Endodermal cell (in vitro differentiated cells): ENCODE measurements around the gene VPS33B. TPM values are rescaled to one million over a fixed set of nuclear protein-coding genes. Genes with fewer than 3 reads are reported as not detected.

Source experiments
- DNase-seq: peaks from one replicate; pipeline ENCODE4 v3.0.0-alpha.2; 2017
- H3K27ac ChIP-seq: 2 replicates; pipeline ENCODE4 v1.5.1; 2013; ENCODE audit warnings: mild to moderate bottlenecking, low read depth, low read length, moderate library complexity
- H3K27me3 ChIP-seq: 2 replicates; pipeline ENCODE4 v1.6.1; 2013; ENCODE audit warnings: mild to moderate bottlenecking, low read length, moderate library complexity; ENCODE audit not compliant: insufficient read depth, control insufficient read depth, poor library complexity, severe bottlenecking
- H3K36me3 ChIP-seq: 2 replicates; pipeline ENCODE4 v1.7.0; 2013; ENCODE audit warnings: mild to moderate bottlenecking, low read length, moderate library complexity; ENCODE audit not compliant: control insufficient read depth, insufficient read depth
- H3K4me1 ChIP-seq: one replicate; pipeline ENCODE4 v1.7.0; 2013; ENCODE audit warnings: low read length; ENCODE audit not compliant: control insufficient read depth, insufficient read depth
- H3K4me3 ChIP-seq: 2 replicates; pipeline ENCODE4 v1.5.1; 2013; ENCODE audit warnings: mild to moderate bottlenecking, low read length, moderate library complexity
- H3K9ac ChIP-seq: 2 replicates; pipeline ENCODE4 v1.6.1; 2013; ENCODE audit warnings: mild to moderate bottlenecking, low read length, moderate library complexity; ENCODE audit not compliant: poor library complexity, severe bottlenecking; ENCODE audit errors: extremely low read depth
- H3K9me3 ChIP-seq: 2 replicates; pipeline ENCODE4 v1.6.1; 2013; ENCODE audit warnings: mild to moderate bottlenecking, low read length, moderate library complexity; ENCODE audit not compliant: control insufficient read depth
- H3K27ac Mint-ChIP-seq: 2 replicates; pipeline ENCODE4 v1.8.0; 2020; ENCODE audit warnings: mixed read lengths
- H3K27me3 Mint-ChIP-seq: 2 replicates; pipeline ENCODE4 v1.8.0; 2021; ENCODE audit warnings: mild to moderate bottlenecking, mixed read lengths; ENCODE audit not compliant: insufficient read depth
- H3K36me3 Mint-ChIP-seq: 2 replicates; pipeline ENCODE4 v1.8.0; 2020; ENCODE audit warnings: low read depth, mixed read lengths
- H3K4me1 Mint-ChIP-seq: 2 replicates; pipeline ENCODE4 v1.8.0; 2020; ENCODE audit warnings: mixed read lengths
- H3K4me3 Mint-ChIP-seq: 2 replicates; pipeline ENCODE4 v1.8.0; 2020; ENCODE audit warnings: mild to moderate bottlenecking, moderate library complexity, mixed read lengths
- H3K9me3 Mint-ChIP-seq: 2 replicates; pipeline ENCODE4 v1.8.0; 2020; ENCODE audit warnings: mild to moderate bottlenecking, mixed read lengths
- WGBS, 2 experiments: methylation state at CpG; one replicate each; pipeline versions ENCODE4 v1.1.5 to v1.1.7; 2013; ENCODE audit warnings: missing lambda C conversion rate in 2 of 2, mixed read lengths in 1 of 2; ENCODE audit not compliant: insufficient coverage in 1 of 2, insufficient read length in 1 of 2; 5-methylcytosine and 5-hydroxymethylcytosine counted together
- total RNA-seq, 2 donors: library from RNA; stranded (reverse); fragmentation: NEBNext Ultra II Directional in 1 of 2; extraction: Animal tissue kit (Norgen Biotek cat#: 25700) in 1 of 2; gene quantifications; 2 replicates in 1 of 2; 3 replicates in 1 of 2; pipeline ENCODE4 v1.2.1, GENCODE V29; 2021
- TF ChIP-seq, protein P1 (sequence below): fragments of 200-600 bp; sonication (generic); conservative IDR thresholded peaks from 2 replicates; pipeline ENCODE4 v1.5.0; 2021; ENCODE audit warnings: antibody characterized with exemption, mild to moderate bottlenecking

VPS33B gene
- total RNA-seq, 2 donors from 2014 or later = 22.4 to 25.0 TPM

DNA sequence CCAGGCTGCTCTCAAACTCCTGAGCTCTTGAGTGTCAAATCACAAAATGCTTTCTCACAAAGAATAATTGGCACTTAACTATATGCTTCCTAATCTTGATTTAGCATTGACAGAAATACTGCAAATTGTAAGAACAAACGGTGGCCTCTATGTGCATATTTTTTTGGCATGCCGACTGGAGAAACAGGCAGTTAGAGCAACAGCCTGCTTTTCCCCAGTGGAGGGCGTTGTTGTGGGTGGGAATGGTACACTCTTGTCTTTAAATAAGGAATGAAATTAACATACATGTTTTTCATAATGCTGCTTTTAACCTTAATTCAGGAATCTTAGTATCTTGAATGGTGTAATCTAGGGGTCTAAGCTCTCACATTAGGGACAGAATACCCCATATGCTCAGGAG lies 46.6 kb upstream of the VPS33B start:
- H3K27me3 ChIP-seq = no peaks in the 10 kb centered on the region
- Mint-ChIP-seq H3K9me3 (peaks cover 8% of the 10 kb centered on the region), H3K4me1 (no peaks in the 10 kb centered on the region), H3K27me3 (peaks cover 2% of the 10 kb centered on the region), H3K27ac (no peak overlapping the region), H3K36me3 (no peaks in the 10 kb centered on the region), H3K4me3 (no peak overlapping the region)
- H3K9ac ChIP-seq = no peak overlapping the region
- H3K27ac ChIP-seq = no peak overlapping the region
- H3K4me3 ChIP-seq = no peak overlapping the region
- TF ChIP-seq, protein P1, sequence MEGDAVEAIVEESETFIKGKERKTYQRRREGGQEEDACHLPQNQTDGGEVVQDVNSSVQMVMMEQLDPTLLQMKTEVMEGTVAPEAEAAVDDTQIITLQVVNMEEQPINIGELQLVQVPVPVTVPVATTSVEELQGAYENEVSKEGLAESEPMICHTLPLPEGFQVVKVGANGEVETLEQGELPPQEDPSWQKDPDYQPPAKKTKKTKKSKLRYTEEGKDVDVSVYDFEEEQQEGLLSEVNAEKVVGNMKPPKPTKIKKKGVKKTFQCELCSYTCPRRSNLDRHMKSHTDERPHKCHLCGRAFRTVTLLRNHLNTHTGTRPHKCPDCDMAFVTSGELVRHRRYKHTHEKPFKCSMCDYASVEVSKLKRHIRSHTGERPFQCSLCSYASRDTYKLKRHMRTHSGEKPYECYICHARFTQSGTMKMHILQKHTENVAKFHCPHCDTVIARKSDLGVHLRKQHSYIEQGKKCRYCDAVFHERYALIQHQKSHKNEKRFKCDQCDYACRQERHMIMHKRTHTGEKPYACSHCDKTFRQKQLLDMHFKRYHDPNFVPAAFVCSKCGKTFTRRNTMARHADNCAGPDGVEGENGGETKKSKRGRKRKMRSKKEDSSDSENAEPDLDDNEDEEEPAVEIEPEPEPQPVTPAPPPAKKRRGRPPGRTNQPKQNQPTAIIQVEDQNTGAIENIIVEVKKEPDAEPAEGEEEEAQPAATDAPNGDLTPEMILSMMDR = peak; percentile 59
- no peaks in the 10 kb centered on the region for H3K36me3 ChIP-seq
- DNase-seq = no peak
- H3K9me3 ChIP-seq = peaks cover 10% of the 10 kb centered on the region
- WGBS, 2 experiments = 76 to 97% methylated on average over 2 of the region's 3 CpGs
- H3K4me1 ChIP-seq = no peaks in the 10 kb centered on the region

DNA sequence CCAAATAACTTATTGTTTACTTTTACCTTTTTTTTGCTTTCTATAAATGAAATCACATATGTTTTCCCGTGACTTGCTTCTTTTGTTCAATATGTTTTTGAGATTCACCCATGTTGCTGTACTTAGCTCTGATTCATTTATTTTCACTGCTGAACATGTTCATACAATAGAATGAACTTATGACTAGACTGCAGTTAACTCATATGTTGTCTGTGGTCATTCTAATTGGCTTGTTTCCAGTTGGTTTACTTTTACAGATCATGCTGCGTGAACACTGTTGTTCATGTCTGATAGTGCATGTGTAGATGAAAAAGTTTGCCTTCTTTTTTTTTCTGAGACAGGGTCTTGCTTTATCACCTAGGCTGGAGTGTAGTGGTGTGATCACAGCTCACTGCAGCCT lies 46.0 kb upstream of the VPS33B start:
- H3K4me1 ChIP-seq = no peaks in the 10 kb centered on the region
- DNase-seq = no peak
- 100% methylated on average over 2 of the region's 2 CpGs for WGBS, 2 experiments
- no peaks in the 10 kb centered on the region for H3K36me3 ChIP-seq
- H3K9me3 ChIP-seq = peaks cover 14% of the 10 kb centered on the region
- H3K27me3 Mint-ChIP-seq = peaks cover 2% of the 10 kb centered on the region
- H3K9ac ChIP-seq = no peak overlapping the region
- no peak overlapping the region for H3K4me3 ChIP-seq
- TF ChIP-seq, protein P1 = no peak
- H3K4me1 Mint-ChIP-seq = no peaks in the 10 kb centered on the region
- H3K9me3 Mint-ChIP-seq = peaks cover 10% of the 10 kb centered on the region
- no peak overlapping the region for H3K27ac ChIP-seq
- no peaks in the 10 kb centered on the region for H3K36me3 Mint-ChIP-seq
- H3K27ac Mint-ChIP-seq = no peak overlapping the region
- no peaks in the 10 kb centered on the region for H3K27me3 ChIP-seq
- no peak overlapping the region for H3K4me3 Mint-ChIP-seq

DNA sequence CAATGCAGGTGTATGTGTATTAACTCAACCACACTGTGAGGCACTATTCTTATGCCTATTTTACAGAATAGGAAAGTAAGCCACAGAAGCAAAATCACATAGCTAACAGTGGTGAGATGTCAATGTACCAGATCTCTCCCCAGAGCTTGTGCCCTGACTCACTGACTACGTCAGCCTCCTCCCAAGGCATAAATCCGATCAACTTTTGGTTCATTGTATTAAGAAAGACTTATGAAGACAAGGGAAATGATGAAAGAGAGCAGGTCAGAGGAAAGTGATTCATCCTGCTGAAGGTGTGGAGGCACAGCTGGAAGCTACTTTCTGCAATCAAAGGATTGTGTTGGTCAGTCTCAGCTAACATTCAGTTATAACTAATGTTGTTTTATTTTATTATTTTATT lies 44.6 kb upstream of the VPS33B start:
- Histone ChIP-seq H3K9me3 (peaks cover 14% of the 10 kb centered on the region), H3K27ac (no peak overlapping the region), H3K4me1 (no peaks in the 10 kb centered on the region), H3K4me3 (no peak overlapping the region), H3K36me3 (no peaks in the 10 kb centered on the region), H3K27me3 (no peaks in the 10 kb centered on the region), H3K9ac (no peak overlapping the region)
- H3K4me3 Mint-ChIP-seq = no peak overlapping the region
- no peak overlapping the region for H3K27ac Mint-ChIP-seq
- TF ChIP-seq, protein P1 = no peak
- WGBS, 2 experiments = 85% methylated on average over 2 of the region's 2 CpGs; no CpG with 5 or more reads in 1 of the 2 experiments
- no peak for DNase-seq
- no peaks in the 10 kb centered on the region for H3K4me1 Mint-ChIP-seq
- no peaks in the 10 kb centered on the region for H3K36me3 Mint-ChIP-seq
- H3K9me3 Mint-ChIP-seq = peaks cover 10% of the 10 kb centered on the region
- peaks cover 2% of the 10 kb centered on the region for H3K27me3 Mint-ChIP-seq
